ENCODE data around the gene WDR55. TPM values are rescaled to one million over a fixed set of nuclear protein-coding genes. Genes with fewer than 3 reads are reported as not detected.

WDR55 gene
- polyA plus RNA-seq, 1 of the 3 experiments (the other 2 are of a cell fraction): 28.3 TPM

GRCh38 chr5:140700177-140701144 is 35.8 kb downstream of the WDR55 start, which contains the start of gene ZMAT2 (continued):
- TF ChIP-seq MEF2A (IDR thresholded peaks at IDR 0.05; ENCODE audit: borderline replicate concordance, low read depth) (no peak), USF2 (IDR thresholded peaks at IDR 0.05; ENCODE audit: borderline replicate concordance, low read depth, low read length) (no peak), SIN3A (IDR thresholded peaks at IDR 0.05; ENCODE audit: borderline replicate concordance, low read depth, low read length) (peak; percentile 73; the same call in 1 of the 2 replicates), MAX (IDR thresholded peaks at IDR 0.05; ENCODE audit: low read depth) (peak; percentile 63; the same call in 1 of the 2 replicates), REST (IDR thresholded peaks at IDR 0.05; ENCODE audit: low read depth, low read length) (peak; percentile 67), NRF1 (IDR thresholded peaks at IDR 0.05; ENCODE audit: low read depth, low read length) (peak; percentile 90), ZBTB33 (IDR thresholded peaks at IDR 0.05; ENCODE audit: borderline replicate concordance, low read depth) (peak; percentile 78; the same call in 1 of the 2 replicates), USF1 (IDR thresholded peaks at IDR 0.05; ENCODE audit: borderline replicate concordance, low read depth) (no peak), TEAD4 (IDR thresholded peaks at IDR 0.05; ENCODE audit: borderline replicate concordance, insufficient read depth) (no peak), SMC3 (IDR thresholded peaks at IDR 0.05; ENCODE audit: low read depth, low read length) (no peak), CTCF (IDR thresholded peaks at IDR 0.05) (no peak), YY1 (IDR thresholded peaks at IDR 0.05; ENCODE audit: low read depth) (peak; percentile 97), CHD2 (IDR thresholded peaks at IDR 0.05; ENCODE audit: low read length, partially characterized antibody) (peak; percentile 81), ELF1 (IDR thresholded peaks at IDR 0.05) (peak; percentile 97), GATA2 (CRISPR knock-in tag; IDR thresholded peaks at IDR 0.05) (no peak)

Measured in SK-N-SH (cell line).